GM12878 (cell line): ENCODE measurements around the gene MIF.

Source experiments
- CREM ChIP-seq: IDR thresholded peaks from 2 replicates; pipeline ENCODE4 v1.6.1; 2014; ENCODE audit warnings: antibody characterized with exemption, low read depth
- CTCF ChIP-seq, 3 experiments: IDR thresholded peaks in 2 of 3; conservative IDR thresholded peaks in 1 of 3; 2 replicates each; pipeline ENCODE4 v1.5.1; 2011; ENCODE audit warnings: low read depth in 3 of 3, low read length in 3 of 3, mild to moderate bottlenecking in 3 of 3, control low read depth in 2 of 3, moderate library complexity in 2 of 3, inconsistent platforms in 1 of 3, mixed read lengths in 1 of 3; ENCODE audit not compliant: control insufficient read depth in 2 of 3, insufficient read depth in 1 of 3; ENCODE audit errors: extremely low read depth in 1 of 3
- EZH2 ChIP-seq: IDR thresholded peaks from 2 replicates; pipeline ENCODE4 v1.6.1; 2012; ENCODE audit warnings: low read depth, mild to moderate bottlenecking, control low read depth, inconsistent platforms, low read length, borderline replicate concordance; ENCODE audit not compliant: control insufficient read depth
- GABPA ChIP-seq: IDR thresholded peaks from 2 replicates; pipeline ENCODE4 v1.6.1; 2014; ENCODE audit warnings: antibody characterized with exemption, low read depth, mild to moderate bottlenecking, inconsistent platforms
- POLR2A ChIP-seq: IDR thresholded peaks from 2 replicates; pipeline ENCODE4 v1.6.1; 2011; ENCODE audit warnings: low read depth, mild to moderate bottlenecking, low read length
- PRDM15 ChIP-seq: fragments of 450-650 bp; formaldehyde crosslinking; IDR thresholded peaks from 2 replicates; pipeline ENCODE4 v1.4.0; 2020; ENCODE audit warnings: mild to moderate bottlenecking, moderate library complexity
- RFX5 ChIP-seq: IDR thresholded peaks from 2 replicates; pipeline ENCODE4 v1.6.1; 2011; ENCODE audit warnings: low read depth, low read length, improper control_type of control experiment
- SIN3A ChIP-seq: IDR thresholded peaks from 2 replicates; pipeline ENCODE4 v1.6.1; 2012; ENCODE audit warnings: low read depth, low read length, improper control_type of control experiment
- SIX5 ChIP-seq: IDR thresholded peaks from 2 replicates; pipeline ENCODE4 v1.6.1; 2011; ENCODE audit warnings: mild to moderate bottlenecking, low read depth, low read length, moderate library complexity; ENCODE audit not compliant: severe bottlenecking
- ZNF274 ChIP-seq: IDR thresholded peaks from one replicate; pipeline ENCODE4 v1.8.0; 2011; ENCODE audit not compliant: insufficient read length, insufficient read depth
- ZNF687 ChIP-seq: fragments of 450-650 bp; IDR thresholded peaks from 2 replicates; pipeline ENCODE4 v1.6.1; 2017; ENCODE audit warnings: mild to moderate bottlenecking, moderate library complexity

GRCh38 chr22:23939017-23939357 is 44.8 kb downstream of the MIF start:
- TF ChIP-seq RFX5 (no peak), EZH2 (no peak), POLR2A (no peak), CTCF (IDR thresholded peaks at IDR 0.05 in 2 of 3, conservative IDR thresholded peaks at IDR 0.05 in 1 of 3; ENCODE audit: control insufficient read depth in 2 of 3, extremely low read depth in 1 of 3, insufficient read depth in 1 of 3, low read depth in 3 of 3, low read length in 3 of 3) (no peak), SIN3A (no peak), CREM (no peak), PRDM15 (CRISPR knock-in tag) (no peak), ZNF687 (no peak), GABPA (no peak), ZNF274 (no peak), SIX5 (no peak)
